Measurements from ENCODE around the gene NEGR1.

DNA sequence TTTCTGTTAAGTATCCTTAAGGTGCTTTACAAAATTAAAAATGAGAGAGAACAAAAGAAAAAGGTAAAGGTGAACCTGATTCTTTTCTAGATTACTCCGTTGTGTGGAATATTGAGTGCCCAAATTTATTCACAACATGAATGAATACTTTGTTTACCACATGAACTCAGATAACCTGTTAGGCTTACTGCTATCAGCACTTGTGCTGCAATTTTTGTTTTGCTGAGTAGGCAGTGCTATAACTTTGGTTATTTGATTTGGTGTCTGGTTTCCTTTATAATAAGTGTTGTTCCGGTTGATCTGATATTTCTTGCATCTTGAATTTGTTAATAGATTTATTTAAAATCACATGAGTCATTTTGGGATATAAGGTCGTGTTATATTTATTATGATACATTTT lies 195.9 kb downstream of the NEGR1 start:
- TF ChIP-seq, protein P1, sequence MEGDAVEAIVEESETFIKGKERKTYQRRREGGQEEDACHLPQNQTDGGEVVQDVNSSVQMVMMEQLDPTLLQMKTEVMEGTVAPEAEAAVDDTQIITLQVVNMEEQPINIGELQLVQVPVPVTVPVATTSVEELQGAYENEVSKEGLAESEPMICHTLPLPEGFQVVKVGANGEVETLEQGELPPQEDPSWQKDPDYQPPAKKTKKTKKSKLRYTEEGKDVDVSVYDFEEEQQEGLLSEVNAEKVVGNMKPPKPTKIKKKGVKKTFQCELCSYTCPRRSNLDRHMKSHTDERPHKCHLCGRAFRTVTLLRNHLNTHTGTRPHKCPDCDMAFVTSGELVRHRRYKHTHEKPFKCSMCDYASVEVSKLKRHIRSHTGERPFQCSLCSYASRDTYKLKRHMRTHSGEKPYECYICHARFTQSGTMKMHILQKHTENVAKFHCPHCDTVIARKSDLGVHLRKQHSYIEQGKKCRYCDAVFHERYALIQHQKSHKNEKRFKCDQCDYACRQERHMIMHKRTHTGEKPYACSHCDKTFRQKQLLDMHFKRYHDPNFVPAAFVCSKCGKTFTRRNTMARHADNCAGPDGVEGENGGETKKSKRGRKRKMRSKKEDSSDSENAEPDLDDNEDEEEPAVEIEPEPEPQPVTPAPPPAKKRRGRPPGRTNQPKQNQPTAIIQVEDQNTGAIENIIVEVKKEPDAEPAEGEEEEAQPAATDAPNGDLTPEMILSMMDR (conservative IDR thresholded peaks at IDR 0.05; ENCODE audit: low read length), result no peak
- TF ChIP-seq EZH2phosphoT487 (IDR thresholded peaks at IDR 0.05; ENCODE audit: borderline replicate concordance), result no peak

Data from Loucy (cell line).